Measurements from ENCODE around the gene C19orf81.

C19orf81 gene

DNA sequence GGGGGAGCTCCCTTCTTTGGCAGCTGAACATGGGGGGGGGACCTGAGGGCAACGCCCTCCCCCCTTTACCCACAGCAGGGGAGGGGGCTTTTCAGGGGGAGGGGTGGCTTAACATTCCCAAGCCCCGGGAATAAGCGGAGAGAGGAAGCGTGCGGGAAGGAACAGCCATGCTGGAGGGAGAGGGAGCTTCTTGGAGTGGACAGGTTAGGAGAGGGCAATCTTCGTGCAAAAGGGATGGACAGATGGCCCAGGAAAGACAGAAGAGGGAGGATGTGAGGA is 10.8 kb downstream of the C19orf81 start:
- DNase-seq, result no peak

DNA sequence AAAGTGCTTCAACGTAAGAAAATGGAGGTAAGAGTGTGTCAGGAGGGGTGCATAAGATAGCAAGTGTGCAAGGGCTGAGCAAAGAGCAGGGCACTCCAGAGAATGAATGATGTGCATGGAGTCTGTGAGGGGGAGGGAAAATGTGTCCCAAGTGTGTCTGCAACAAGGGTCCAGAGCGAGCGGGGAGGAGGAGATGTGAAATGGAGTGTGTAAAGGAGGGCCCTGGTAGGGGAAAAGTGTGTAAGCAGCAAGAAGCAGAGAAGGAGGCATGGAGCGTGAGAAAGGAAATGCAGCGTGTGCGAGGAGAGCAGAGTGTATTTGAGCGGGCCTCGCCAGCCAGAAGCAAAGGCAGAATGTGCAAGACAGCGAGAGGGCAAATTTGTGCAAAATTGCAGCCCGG is 11.8 kb downstream of the C19orf81 start:
- no peak for DNase-seq

DNA sequence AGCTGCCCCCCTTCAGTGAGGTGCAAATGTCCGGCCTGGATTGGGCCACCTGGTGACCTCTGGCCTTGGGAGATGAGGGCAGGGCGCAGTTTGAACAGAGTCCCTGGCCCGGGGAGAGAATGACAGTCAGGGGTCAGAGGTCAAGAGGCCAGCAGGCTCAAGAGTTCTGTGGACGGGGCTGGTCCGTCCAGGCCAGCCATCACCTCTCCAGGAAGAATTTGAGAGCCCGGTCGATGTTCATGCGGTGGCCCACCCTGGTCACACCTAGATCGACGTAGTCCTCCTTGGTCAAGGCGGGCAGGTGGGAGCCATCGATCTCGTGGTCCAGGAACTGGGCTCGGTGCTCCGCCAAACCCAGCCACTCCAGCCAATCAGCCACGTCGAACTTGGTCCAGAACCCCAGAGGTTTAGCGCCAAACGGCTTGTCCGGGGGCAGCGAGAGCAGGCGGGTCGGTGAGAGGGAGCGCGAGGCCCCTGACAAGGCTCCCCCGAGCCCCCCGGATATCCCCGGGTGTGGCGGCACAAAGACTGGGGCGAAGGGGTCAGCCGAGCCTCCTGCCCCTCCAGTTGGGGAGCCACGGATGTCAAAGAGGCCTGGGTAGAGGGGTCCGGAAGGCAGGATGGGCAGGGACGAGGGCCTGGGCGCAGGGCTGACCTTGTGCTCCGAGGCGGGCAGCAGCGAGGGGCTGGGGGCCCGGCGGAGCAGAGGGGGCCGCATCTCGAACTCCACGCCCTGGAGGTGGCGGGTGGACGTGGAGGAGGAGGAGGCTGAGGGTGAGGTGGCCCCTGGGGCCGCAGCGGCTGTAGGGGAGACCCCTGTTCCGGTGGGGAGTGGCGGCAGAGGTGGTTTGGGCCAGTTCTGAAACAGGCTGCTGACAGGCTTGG is 12.8 kb downstream of the C19orf81 start:
- no peak for DNase-seq

DNA sequence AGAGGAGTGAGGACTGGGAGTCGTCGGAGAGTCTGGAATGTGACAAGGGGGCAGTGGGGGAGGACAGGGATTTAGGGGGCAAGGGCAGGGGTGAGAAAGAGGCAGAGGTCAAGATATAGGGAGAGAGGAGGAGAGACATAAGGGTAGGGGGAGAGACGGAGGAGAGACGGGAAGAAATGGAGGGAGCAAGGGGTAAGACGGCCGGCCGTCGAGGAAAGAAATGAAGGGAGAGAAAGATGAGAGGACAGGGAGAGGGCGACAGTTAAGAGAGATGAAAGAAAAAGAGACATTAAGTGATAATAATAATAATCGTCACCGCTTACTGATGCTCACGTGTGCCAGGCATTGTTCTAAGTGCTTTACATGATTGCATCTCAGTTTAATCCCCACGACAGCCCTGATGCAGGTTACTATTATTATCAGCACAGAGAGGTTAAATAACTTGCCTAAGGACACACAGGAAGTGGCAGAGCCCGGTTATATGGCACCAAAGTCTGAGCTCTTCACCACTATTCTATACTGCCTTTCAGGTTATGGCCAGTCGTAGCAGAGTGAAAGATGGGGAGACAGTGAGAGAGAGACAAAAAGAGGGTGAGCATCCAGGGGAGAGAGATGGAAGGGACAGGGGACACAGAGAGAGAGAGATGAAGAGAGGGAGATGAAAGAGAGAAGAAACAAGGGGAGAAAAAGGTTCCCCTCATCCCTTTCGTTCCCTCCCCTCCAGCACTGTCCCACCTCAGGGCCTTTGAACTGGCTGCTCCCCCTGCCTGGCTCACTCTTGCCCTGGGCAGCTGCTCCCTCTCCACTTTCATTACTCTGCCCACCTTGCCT is 13.6 kb downstream of the C19orf81 start:
- no peak for DNase-seq

DNA sequence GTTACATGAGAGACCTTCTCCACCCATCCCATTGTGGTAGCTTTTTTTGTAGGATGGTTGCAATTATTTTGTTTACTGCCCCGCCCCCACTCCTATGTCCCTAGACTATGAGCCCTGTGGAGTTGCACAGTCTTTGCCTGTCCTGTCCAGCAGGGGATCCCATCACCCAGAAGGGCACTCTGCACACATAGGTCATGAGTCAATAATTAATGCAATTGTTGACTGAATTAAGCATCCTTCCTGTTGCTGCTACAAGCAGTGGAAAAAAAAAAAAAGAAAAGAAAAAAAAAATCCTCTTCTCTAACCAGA is 14.2 kb downstream of the C19orf81 start:
- no peak for DNase-seq

DNA sequence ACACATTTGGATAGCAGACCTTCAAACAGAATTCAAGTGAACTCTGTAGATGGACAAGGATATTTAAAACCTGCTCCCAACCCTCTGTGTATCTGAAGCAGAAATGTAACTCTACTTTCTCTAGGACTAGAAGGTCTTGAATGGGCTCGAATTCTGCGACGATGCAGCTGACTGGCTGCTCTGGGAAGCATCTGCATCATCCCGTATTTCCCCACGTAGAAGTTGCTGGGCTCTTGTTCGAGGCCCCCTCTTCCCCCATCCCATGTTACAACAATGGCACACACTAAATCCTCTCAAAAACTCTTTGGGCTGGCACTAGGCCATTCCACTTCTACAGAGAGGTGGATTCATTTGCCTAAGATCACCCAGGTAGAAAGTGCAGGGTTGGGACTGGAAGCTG is 15.0 kb downstream of the C19orf81 start:
- no peak for DNase-seq

DNA sequence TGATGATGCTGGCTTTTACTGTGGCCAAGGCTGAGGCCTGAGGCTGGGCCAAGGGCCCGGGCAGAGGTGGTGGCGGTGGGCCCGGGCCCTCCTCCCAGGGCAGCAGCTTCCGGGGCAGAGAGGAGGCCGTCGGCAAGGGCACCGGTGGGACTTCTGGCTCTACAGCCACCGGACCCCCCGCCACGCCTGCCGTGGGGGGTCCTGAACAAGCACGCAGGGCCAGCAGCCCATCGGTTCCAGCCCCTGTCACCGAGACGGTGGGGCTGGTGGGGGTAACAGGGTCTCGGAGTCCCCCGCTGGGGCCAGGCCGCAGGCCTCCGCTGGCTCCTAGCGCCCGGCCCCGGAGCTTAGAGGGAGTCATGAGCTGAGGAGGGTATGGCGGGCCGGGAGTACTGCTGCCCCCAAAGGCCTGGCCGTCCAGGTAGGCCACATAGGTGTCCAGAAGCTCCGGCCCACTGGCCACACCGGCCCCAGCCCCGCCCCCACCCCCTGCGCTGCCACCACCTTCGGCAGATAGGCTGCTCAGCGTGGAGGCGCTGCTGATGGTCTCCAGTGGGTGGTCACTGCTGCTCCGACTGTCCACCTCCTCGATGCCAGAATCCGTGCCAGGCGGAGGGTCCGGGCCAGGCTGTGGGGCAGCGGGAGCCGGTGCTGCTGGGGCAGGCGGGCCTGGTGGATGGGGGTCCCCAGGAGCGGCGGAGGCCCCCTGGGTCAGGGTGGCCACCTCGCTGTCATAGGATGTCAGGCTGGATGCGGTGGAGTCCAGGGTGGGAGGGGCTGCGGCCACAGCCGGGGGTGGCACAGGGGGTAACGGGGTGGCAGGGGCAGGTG is 17.3 kb downstream of the C19orf81 start:
- DNase-seq, result no peak

DNA sequence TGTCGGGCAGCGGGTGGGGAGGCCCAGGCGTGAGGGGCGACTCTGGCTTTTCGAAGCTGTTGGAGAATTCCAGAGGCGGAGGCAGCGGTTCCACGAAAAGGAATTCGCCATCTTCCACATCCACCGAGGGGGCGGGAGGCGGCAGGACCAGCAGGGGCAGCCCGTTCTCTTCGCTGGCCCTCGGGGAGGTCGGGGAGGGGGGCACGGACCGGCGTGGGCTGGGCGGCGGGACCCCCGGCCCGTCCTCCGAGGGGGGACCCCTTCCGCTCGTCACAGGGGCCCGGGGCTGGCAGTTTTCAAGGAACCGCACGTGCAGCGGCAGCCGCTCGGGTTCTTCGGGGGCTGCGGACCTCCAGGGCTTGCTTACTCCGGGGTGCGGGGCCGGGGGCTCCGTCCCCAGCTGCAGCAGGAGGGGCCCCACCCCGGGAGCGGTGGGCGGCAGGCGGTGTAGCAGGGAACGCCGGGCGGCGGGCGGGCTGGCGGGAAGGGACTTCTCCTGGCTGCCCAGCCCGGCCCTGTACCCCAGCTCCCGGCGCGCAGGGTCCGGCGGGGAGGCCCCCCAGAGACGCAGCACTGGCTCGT is 18.0 kb downstream of the C19orf81 start:
- no peak for DNase-seq

DNA sequence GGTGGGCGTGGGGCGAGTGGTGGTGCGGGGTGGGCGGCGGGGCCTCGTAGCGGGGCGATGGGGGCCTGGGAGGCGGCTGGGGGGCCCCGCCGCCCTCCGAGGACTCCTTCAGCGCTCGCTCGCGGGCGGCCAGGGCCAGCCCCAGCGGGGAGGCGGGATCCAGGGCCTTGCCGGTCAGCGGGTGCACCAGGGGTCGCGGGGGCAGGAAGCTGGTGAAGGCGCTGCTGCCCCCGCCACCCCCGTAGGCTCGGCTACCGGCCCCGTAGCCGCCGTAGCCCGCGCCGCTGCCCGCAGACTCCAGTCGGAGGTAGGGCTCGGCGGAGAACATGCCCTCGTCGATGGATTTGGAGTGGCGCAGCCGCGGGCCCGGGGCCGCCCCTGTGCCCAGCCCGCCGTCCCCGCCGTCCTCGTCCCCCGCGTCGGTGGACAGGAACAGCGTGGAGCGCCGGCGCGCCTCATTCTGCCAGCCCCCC is 18.6 kb downstream of the C19orf81 start:
- DNase-seq, result no peak

DNA sequence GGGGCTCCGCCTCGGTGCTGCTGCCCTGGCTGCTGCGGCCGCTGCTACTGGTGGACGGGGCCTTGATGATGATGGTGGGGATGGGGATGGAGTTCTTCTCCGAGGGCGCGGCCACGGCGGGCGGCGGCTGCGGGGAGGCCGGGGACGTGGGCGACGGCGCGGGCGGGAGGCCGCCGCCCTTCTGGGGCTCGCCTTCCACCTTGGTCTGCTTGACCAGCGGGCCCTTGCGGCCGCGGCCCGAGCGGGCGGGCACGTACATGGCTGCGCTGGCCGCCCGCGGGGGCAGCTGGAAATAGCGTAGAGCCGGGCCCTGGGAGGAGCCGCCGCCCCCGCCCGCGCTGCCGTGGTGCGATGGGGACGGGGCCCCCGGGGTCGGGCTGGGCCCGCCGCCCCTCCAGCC is 19.2 kb downstream of the C19orf81 start:
- no peak for DNase-seq

DNA sequence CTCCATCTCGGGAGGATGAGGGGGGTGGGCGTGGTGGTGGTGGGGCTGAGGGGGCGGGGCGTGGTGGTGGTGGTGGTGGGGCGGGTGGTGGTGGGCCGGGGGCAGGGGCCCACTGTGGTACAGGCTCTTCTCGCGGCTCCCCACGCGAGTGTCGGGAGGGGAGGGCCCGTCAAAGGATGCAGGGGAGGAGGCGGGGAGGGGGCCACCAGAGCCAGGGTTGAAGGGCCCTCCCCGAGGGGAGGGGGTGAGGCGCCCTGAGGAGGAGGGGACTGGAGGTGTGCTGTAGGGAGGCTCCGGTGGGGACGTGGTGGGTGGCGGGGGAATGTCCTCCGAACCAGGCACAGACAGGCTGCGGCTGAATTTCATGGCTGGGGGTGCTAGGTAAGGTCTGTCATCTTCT is 19.6 kb downstream of the C19orf81 start:
- DNase-seq, result no peak

DNA sequence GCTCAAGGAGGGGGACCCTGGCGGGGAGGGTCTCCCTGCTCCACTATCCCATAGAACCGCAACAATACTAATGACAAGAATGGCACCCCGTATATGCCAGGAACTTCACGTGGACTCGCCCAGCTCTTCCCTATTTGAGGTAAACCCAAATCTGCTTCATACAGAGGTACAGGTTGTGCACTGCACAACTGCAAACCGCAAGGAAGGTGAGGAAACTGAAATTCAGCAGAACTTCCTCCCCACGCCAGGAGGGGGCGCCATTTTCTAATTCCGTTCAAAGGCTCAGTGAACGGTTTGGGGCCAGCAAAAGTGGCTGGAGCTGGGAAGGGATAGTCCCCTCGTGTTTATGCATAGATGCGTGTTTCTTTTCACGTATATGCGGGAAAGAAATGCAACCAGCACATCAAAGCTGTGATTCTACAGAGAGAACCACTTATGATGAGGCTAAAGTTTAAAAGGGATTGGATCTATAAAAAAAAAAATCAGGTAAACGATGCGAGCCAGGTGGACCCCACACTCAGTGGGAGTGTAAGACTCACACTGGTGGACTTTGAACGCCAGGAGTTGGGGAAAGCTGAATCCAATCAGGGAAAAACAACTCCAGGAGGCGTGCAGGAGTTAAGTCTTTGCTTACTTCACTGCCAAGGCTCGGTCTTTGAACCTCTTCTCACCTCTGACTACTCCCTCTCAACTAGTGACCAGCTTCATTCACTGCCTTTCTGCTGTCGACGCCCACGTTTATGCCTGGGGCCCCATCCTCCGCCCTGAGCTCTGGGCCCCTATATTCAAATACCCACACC is 20.3 kb downstream of the C19orf81 start:
- no peak for DNase-seq

DNA sequence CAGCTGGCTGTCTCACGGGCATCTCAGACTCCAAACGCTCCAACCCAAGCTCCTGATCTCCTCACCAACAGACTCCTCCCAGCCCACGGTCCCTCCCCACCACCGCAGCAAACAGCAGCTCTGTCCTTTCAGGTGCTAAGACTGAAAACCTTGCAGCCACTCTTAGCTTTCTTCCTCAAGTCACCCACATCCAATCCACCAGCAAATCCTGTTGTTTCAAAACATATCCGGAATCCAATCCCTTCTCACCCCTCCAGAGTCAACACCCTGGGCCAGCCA is 20.8 kb downstream of the C19orf81 start:
- DNase-seq, result no peak

DNA sequence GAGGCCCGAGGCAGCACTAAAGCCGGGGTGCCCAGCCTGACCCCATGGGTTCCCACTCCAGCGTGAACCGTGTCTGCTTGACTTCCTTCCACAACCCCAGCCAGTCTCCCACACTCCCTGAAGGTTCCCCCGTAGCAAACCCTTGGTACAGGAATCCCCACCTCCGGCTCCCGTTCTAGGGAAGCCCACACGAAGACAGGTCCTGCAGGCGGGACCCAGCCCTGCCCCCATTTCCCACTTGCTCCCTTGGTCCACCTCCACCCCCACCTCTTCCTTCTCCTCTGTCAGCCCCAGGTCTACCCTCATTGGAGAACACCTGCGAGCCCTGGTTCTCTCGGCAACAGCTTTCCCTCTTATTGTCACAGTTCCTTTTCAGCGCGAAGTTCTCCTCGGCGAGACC is 23.9 kb downstream of the C19orf81 start:
- no peak for DNase-seq

DNA sequence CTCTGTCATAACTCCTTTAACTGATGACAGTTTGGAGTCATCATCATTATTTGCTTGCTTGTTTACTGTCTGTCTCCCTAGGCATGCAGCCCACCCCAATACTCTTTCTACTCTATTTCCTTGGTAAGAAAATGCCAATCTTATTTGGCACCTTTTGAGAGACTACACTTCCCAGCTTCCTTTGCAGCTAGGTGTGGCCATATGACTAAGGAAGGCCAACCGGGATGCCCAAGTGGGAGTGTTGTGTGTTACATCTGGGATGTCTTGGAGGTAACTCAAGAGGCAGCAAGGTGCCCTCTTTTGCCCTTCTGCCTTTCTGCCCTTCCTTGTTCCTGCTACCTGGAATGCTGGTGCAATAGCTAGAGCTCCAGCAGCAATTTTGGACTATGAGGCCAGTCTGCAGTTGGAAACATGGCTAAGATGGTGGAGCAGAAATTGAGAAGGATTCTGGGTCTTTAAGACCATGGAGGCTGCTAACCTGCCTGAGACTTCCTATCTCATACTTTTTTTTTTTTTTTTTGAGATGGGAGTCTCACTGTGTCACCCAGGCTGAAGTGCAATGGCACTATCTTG is 27.5 kb downstream of the C19orf81 start:
- no peak for DNase-seq

DNA sequence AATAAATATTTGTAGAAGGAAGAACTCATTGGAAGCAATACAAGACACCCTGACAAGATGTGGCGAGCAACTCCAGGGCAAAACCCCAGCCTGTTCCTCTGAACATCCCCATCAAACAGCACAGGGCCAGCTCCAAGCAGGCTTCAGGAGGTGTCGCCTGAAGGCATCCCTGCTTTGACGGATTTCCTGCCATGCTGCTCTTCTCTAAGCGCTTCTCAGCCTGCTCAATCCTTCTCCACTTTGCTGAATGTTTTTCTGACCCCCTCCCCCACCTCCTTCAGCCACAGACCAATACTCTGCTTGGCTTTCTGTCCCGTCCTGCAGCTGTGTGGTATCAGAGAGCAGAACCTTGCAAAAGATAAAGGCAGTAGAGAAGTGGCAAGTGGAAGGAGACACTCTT is 28.4 kb downstream of the C19orf81 start:
- no peak for DNase-seq

DNA sequence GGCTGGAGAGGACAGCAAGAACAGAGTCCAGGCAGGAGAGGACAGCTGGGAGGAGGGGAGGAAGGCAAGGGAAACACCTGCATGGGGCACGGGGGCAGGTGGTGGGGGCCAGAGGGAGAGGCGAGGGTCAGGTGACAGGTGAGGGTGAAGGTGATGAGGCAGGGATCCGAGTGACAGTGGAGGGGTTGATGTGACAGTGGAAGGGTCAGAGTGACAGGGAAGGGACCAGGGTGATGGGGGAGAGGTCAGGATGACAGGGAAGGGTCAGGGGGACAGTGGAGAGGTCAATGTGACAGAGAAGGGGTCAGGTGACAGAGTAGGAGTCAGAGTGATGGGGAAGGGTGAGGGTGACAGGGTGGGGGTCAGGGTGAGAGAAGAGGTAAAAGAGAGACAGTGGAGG is 29.1 kb downstream of the C19orf81 start:
- DNase-seq, result no peak

DNA sequence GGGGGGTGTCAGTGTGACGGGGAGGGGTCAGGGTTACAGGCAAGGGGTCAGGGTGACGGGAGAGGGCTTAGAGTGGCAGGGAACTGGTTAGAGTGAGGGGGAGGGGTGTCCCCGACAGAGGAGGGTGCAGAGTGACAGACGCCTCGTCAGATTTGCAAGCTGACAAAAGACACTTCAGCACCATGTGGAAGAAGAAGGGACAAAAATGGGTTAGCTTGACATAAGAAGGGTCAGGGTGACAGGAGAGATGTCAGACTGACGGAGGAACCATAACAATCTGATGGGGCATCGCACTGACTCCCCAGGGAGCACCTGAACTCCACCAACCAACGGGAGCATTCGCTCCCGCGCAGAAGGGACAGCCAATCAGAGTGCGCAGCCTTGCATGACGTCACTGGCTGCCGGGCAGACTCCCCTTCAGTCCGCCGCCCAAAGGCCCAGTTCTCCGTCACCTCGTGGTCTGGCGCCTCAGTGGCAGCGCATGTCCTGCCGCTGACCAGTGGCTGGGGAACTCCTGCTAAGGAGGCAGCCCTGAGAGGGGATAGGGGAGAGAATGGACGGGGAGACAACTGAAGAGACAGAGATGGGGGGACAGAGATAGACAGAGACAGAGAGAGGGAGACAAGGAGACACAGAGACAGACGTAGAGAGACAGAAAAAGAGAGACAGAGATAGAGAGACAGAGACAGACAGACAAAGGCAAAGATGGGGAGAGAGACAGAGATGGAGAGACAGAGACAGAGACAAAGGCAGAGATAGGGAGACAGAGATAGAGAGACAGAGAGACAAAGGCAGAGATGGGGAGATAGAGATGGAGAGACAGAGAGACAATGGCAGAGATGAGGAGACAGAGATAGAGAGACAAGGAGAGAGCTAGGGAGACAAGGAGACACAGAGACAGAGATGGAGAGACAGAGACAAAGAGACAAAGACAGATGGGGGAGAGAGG is 30.2 kb downstream of the C19orf81 start:
- no peak for DNase-seq

DNA sequence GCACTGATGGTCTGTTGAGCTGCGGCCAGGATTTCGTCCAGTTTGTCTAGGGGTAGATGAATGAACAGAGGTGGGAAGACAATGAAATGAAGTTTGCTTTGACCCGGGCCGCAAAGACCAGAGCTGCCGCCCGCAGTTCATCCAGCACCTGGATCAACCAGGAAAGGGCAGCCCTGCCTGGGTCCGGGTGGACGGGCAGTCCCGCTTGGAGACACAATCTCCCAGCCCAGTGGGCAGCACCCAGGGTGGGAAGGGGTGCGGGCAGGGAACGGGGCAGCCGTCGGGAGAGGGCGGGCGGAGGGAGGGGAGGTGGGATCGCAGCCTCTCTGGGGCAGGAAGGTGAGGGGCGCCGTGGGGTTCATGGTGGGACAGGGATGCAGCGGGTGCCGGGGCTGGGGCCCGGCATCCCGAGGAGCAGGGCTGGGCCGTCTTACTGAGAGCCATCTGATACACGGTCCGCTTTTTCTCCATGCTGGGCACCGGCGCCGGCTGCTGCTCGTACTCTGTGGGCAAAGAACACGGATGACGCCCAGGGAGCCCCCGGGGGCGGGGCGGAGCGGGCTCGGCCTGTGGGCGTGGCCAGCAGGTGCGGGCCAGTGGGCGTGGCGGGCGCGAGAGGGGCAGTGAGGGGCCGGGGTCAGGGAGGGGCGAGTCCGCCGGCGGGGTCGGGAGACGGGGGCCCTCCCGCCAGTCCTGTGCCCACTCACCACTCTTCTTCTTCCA is 37.2 kb downstream of the C19orf81 start:
- no peak for DNase-seq

DNA sequence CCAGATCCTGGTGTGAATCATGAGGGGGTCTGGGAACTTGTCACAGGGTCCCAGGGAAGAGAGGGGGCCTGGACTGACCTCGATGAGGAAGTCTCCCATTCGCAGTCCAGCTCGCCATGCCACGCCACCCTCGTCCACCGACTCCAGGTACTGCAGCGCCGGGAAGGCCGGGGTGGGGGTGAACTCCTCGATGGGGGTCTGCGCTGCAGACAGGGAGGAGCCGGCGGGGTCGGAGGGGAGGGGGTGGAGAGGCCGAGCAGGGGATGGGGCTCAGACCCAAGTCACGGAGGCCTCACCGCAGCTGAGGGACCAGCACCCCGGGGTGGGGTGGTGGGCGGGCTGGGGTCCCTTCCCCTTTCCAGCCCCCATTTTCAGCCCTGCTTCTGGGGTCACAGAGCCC is 39.5 kb downstream of the C19orf81 start:
- DNase-seq, result no peak

All from GF-D8 (cell line).